GM23338 (cell line): ENCODE data around the gene COL6A3. TPM values are rescaled to one million over a fixed set of nuclear protein-coding genes. Genes with fewer than 3 reads are reported as not detected.

ENCODE experiments used
- ATAC-seq: fragments of 200-7000 bp; cut with Tn5 transposase; 3 replicates; pipeline ENCODE4 v1.9.1; 2020
- DNase-seq: peaks from one replicate; pipeline ENCODE4 v3.0.0-alpha.2; 2015; ENCODE audit warnings: low spot score
- H2AFZ ChIP-seq: fragments of 200-600 bp; sonication (generic); 2 replicates; pipeline ENCODE4 v1.8.0; 2016; ENCODE audit warnings: antibody characterized with exemption, mild to moderate bottlenecking, moderate library complexity
- H3F3A ChIP-seq: fragments of 200-600 bp; sonication (generic); replicated peaks from 2 replicates; pipeline ENCODE4 v1.8.0; 2017; ENCODE audit warnings: antibody characterized with exemption, mixed run types, low read depth
- H3K27ac ChIP-seq: fragments of 200-600 bp; sonication (generic); 2 replicates; pipeline ENCODE4 v1.6.1; 2016; ENCODE audit warnings: low read depth
- H3K27me3 ChIP-seq: fragments of 200-600 bp; sonication (generic); 2 replicates; pipeline ENCODE4 v1.8.0; 2016; ENCODE audit warnings: mild to moderate bottlenecking, mixed run types, moderate library complexity; ENCODE audit not compliant: insufficient read depth
- H3K36me3 ChIP-seq: fragments of 200-600 bp; sonication (generic); 2 replicates; pipeline ENCODE4 v1.8.0; 2016; ENCODE audit warnings: mild to moderate bottlenecking; ENCODE audit not compliant: insufficient read depth
- H3K4me1 ChIP-seq: fragments of 200-600 bp; sonication (generic); 2 replicates; pipeline ENCODE4 v1.8.0; 2016; ENCODE audit warnings: mild to moderate bottlenecking, moderate library complexity; ENCODE audit not compliant: insufficient read depth
- H3K4me2 ChIP-seq: fragments of 200-600 bp; sonication (generic); 2 replicates; pipeline ENCODE4 v1.7.1; 2017; ENCODE audit warnings: mixed run types
- H3K4me3 ChIP-seq: fragments of 200-600 bp; sonication (generic); 2 replicates; pipeline ENCODE4 v1.6.1; 2016; ENCODE audit warnings: mixed run types
- H3K79me2 ChIP-seq: fragments of 200-600 bp; sonication (generic); replicated peaks from 2 replicates; pipeline ENCODE4 v1.8.0; 2017; ENCODE audit warnings: mild to moderate bottlenecking; ENCODE audit not compliant: insufficient read depth
- H3K9me2 ChIP-seq: fragments of 200-600 bp; sonication (generic); 2 replicates; pipeline ENCODE4 v1.8.0; 2017; ENCODE audit not compliant: insufficient read depth
- H4K20me1 ChIP-seq: fragments of 200-600 bp; sonication (generic); replicated peaks from 2 replicates; pipeline ENCODE4 v1.8.0; 2017; ENCODE audit warnings: mild to moderate bottlenecking; ENCODE audit not compliant: insufficient read depth
- H3K27ac Mint-ChIP-seq: 2 replicates; pipeline ENCODE4 v1.8.0; 2020; ENCODE audit warnings: inconsistent platforms, mild to moderate bottlenecking, moderate library complexity, mixed read lengths
- H3K27me3 Mint-ChIP-seq: 3 replicates; pipeline ENCODE4 v1.8.0; 2022; ENCODE audit warnings: low read depth, mild to moderate bottlenecking, moderate library complexity, mixed read lengths, inconsistent platforms; ENCODE audit not compliant: insufficient read depth, poor library complexity
- H3K36me3 Mint-ChIP-seq: 3 replicates; pipeline ENCODE4 v1.8.0; 2021; ENCODE audit warnings: low read depth, mild to moderate bottlenecking, inconsistent platforms, moderate library complexity, mixed read lengths
- H3K4me1 Mint-ChIP-seq: 3 replicates; pipeline ENCODE4 v1.8.0; 2020; ENCODE audit warnings: mild to moderate bottlenecking, inconsistent platforms, mixed read lengths
- H3K4me3 Mint-ChIP-seq: 3 replicates; pipeline ENCODE4 v1.8.0; 2021; ENCODE audit warnings: moderate library complexity, mild to moderate bottlenecking, inconsistent platforms, mixed read lengths
- H3K9me3 Mint-ChIP-seq: 3 replicates; pipeline ENCODE4 v1.8.0; 2020; ENCODE audit warnings: moderate library complexity, mild to moderate bottlenecking, inconsistent platforms, mixed read lengths
- CTCF ChIP-seq, 2 experiments: fragments of 200-600 bp in 1 of 2; sonication (generic) in 1 of 2; conservative IDR thresholded peaks; 2 replicates each; pipeline versions ENCODE4 v1.5.1 to v1.6.1; 2016 to 2017; ENCODE audit warnings: antibody characterized with exemption in 2 of 2, low read depth in 2 of 2, mild to moderate bottlenecking in 2 of 2, moderate library complexity in 1 of 2
- polyA plus RNA-seq: library from polyadenylated mRNA; unstranded; fragments of >200 nt; fragmentation: Nextera tagmentation; extraction: Ambion mirVana; gene quantifications from 2 replicates; pipeline ENCODE4 v1.2.1, GENCODE V29; 2016
- total RNA-seq: library from RNA; depleted of rRNA; stranded (reverse); fragments of >200 nt; shearing (Covaris generic); gene quantifications from 2 replicates; pipeline ENCODE4 v1.2.3, GENCODE V29; 2014
- TF ChIP-seq, protein P1 (sequence below): fragments of 250-450 bp; sonication (Bioruptor Pico); IDR thresholded peaks from 2 replicates; pipeline ENCODE4 v1.5.0; 2020; ENCODE audit warnings: mild to moderate bottlenecking, moderate library complexity

The COL6A3 gene
- total and polyA plus RNA-seq, 2 experiments from 2014 or later = 1.2 to 7.3 TPM

DNA sequence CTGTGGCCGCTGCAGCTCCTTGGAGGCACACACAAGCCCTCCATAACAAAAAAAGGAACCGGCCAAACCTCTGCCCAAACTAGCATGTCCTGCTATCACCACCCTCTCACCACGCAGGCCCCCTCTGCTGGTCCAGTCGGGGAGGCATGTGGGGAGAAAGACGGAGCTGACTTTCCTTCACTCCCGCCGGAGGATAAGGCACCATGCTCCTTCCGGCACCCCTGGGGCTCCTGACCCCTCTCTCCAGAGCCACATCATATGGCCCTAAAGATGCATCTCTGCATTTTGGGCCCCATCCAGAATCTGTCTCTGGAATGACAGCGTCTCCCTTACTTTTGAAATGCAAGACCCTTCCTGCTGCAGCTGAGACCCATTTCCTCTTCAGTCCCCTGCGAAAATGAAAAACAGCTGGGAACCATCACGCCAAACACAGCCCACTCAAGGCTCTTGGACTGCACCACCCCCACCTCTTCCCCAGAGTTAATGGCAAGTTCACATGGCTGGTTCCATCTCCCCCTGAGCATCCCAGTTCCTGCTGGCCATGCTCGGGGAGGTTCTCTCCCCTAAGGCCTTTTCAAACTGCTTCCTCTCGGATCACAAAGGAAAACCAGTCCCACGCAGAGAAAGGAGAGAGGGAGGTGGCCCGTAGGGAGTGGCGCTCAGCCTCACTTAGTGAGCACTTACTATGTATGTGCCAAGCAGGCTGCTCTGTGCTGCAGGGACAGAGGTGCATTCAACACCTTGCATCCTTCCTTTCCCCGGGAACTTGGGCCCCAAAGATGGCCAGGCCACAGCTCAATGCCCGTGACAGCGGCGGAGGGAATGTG is 37.9 kb upstream of the COL6A3 start:
- Mint-ChIP-seq H3K36me3 (no peaks in the 10 kb centered on the region), H3K4me3 (no peak overlapping the region), H3K9me3 (peaks cover 8% of the 10 kb centered on the region; the same call in 2 of the 3 replicates), H3K27ac (no peak overlapping the region), H3K4me1 (peaks cover 19% of the 10 kb centered on the region), H3K27me3 (peaks cover 15% of the 10 kb centered on the region)
- peak; percentile 94 for ATAC-seq
- Histone ChIP-seq H3F3A (no peaks in the 10 kb centered on the region), H3K27ac (no peak overlapping the region), H3K79me2 (no peaks in the 10 kb centered on the region), H3K27me3 (no peaks in the 10 kb centered on the region), H2AFZ (peak overlapping the region; percentile 95), H3K9me2 (no peaks in the 10 kb centered on the region), H3K4me1 (peaks cover 16% of the 10 kb centered on the region), H3K4me3 (no peak overlapping the region), H3K36me3 (no peaks in the 10 kb centered on the region), H3K4me2 (peak overlapping the region; percentile 55; the same call in 1 of the 2 replicates), H4K20me1 (no peaks in the 10 kb centered on the region)
- DNase-seq = peak; percentile 72
- TF ChIP-seq, protein P1, sequence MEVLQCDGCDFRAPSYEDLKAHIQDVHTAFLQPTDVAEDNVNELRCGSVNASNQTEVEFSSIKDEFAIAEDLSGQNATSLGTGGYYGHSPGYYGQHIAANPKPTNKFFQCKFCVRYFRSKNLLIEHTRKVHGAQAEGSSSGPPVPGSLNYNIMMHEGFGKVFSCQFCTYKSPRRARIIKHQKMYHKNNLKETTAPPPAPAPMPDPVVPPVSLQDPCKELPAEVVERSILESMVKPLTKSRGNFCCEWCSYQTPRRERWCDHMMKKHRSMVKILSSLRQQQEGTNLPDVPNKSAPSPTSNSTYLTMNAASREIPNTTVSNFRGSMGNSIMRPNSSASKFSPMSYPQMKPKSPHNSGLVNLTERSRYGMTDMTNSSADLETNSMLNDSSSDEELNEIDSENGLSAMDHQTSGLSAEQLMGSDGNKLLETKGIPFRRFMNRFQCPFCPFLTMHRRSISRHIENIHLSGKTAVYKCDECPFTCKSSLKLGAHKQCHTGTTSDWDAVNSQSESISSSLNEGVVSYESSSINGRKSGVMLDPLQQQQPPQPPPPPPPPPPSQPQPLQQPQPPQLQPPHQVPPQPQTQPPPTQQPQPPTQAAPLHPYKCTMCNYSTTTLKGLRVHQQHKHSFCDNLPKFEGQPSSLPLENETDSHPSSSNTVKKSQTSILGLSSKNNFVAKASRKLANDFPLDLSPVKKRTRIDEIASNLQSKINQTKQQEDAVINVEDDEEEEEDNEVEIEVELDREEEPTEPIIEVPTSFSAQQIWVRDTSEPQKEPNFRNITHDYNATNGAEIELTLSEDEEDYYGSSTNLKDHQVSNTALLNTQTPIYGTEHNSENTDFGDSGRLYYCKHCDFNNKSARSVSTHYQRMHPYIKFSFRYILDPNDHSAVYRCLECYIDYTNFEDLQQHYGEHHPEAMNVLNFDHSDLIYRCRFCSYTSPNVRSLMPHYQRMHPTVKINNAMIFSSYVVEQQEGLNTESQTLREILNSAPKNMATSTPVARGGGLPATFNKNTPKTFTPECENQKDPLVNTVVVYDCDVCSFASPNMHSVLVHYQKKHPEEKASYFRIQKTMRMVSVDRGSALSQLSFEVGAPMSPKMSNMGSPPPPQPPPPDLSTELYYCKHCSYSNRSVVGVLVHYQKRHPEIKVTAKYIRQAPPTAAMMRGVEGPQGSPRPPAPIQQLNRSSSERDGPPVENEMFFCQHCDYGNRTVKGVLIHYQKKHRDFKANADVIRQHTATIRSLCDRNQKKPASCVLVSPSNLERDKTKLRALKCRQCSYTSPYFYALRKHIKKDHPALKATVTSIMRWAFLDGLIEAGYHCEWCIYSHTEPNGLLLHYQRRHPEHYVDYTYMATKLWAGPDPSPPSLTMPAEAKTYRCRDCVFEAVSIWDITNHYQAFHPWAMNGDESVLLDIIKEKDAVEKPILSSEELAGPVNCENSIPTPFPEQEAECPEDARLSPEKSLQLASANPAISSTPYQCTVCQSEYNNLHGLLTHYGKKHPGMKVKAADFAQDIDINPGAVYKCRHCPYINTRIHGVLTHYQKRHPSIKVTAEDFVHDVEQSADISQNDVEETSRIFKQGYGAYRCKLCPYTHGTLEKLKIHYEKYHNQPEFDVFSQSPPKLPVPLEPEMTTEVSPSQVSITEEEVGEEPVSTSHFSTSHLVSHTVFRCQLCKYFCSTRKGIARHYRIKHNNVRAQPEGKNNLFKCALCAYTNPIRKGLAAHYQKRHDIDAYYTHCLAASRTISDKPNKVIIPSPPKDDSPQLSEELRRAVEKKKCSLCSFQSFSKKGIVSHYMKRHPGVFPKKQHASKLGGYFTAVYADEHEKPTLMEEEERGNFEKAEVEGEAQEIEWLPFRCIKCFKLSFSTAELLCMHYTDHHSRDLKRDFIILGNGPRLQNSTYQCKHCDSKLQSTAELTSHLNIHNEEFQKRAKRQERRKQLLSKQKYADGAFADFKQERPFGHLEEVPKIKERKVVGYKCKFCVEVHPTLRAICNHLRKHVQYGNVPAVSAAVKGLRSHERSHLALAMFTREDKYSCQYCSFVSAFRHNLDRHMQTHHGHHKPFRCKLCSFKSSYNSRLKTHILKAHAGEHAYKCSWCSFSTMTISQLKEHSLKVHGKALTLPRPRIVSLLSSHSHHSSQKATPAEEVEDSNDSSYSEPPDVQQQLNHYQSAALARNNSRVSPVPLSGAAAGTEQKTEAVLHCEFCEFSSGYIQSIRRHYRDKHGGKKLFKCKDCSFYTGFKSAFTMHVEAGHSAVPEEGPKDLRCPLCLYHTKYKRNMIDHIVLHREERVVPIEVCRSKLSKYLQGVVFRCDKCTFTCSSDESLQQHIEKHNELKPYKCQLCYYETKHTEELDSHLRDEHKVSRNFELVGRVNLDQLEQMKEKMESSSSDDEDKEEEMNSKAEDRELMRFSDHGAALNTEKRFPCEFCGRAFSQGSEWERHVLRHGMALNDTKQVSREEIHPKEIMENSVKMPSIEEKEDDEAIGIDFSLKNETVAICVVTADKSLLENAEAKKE = no peak
- peak; percentile 50 to 71 for TF ChIP-seq CTCF (conservative IDR thresholded peaks at IDR 0.05; ENCODE audit: low read depth in 2 of 2)
